Endothelial cell of coronary artery (primary cell): ENCODE measurements around the gene NT5C2. TPM values are rescaled to one million over a fixed set of nuclear protein-coding genes. Genes with fewer than 3 reads are reported as not detected.

Experiments used
- total RNA-seq: library from RNA; depleted of rRNA; stranded (reverse); fragments of >200 nt; gene quantifications from 2 replicates; pipeline ENCODE4 v1.2.3, GENCODE V29; 2014

The NT5C2 gene
- 36.4 and 44.9 TPM in 2 replicates for total RNA-seq

DNA sequence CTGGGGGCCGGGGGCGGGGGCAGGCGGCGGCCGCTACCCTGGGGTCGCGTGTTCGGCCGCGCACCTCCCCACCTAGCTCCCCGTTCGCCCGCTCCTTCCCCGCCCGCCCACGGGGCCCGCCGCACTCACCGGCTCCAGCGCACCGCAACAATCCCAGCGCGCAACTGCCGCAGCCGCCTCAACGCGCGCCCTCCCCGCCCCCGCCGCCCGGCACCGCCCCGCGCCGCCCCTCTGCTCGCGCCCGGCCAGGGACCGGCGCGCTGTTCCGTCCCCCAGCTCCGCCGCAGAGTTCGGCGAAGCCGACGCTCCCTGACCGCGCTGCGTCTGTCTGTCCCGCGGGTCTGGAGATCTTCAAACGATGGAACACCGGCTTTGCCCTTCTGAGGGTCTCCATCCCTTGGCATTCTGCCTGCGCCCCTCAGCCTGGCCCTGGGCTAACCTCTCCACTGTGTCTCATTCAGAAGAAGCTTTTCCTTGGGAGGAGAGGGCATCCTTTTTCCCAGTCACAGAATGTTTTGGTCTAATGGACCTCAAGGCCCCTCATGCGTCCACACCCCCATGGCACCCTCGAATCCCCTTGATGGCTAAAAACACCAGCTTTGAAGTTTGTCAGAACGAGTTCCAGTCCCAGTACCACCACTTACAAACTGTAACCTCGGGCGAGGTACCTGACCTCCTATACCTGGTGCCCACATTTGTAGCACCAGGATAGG is at the start of gene NT5C2:
Gene NT5C2 (minus strand): TSS at position 166 of the 713 bp plus-strand sequence. CDS start 18,314 bp downstream, outside the sequence.

Other genes with a start within 250 kb of the NT5C2 start
- under 0.01 TPM in 1 of 2 replicates, not detected in the other for gene RPEL1, start 52.6 kb upstream of the NT5C2 start, total RNA-seq
- 0.18 and 0.19 TPM in 2 replicates for gene INA, start 83.9 kb upstream of the NT5C2 start, total RNA-seq
- 11.7 and 13.7 TPM in 2 replicates for gene PCGF6, start 157.9 kb upstream of the NT5C2 start, total RNA-seq
- gene TAF5, start 174.7 kb upstream of the NT5C2 start, total RNA-seq = 4.4 and 5.0 TPM in 2 replicates
- gene ATP5MK, start 203.2 kb upstream of the NT5C2 start, total RNA-seq = 179 and 198 TPM in 2 replicates
- 52.7 and 55.1 TPM in 2 replicates for gene PDCD11, start 203.4 kb upstream of the NT5C2 start, total RNA-seq